GM18907 (cell line): Measurements from ENCODE around the gene LRIT1.
A peak's percentile ranks its signal among the peaks of the same experiment; 100 is the strongest.

Experiments used
- ATAC-seq: cut with Tn5 transposase; IDR thresholded peaks from one replicate; pipeline ENCODE4 v1.9.1; 2021; ENCODE audit warnings: mild to moderate bottlenecking, moderate library complexity; ENCODE audit not compliant: unreplicated experiment

Gene LRIT1

DNA sequence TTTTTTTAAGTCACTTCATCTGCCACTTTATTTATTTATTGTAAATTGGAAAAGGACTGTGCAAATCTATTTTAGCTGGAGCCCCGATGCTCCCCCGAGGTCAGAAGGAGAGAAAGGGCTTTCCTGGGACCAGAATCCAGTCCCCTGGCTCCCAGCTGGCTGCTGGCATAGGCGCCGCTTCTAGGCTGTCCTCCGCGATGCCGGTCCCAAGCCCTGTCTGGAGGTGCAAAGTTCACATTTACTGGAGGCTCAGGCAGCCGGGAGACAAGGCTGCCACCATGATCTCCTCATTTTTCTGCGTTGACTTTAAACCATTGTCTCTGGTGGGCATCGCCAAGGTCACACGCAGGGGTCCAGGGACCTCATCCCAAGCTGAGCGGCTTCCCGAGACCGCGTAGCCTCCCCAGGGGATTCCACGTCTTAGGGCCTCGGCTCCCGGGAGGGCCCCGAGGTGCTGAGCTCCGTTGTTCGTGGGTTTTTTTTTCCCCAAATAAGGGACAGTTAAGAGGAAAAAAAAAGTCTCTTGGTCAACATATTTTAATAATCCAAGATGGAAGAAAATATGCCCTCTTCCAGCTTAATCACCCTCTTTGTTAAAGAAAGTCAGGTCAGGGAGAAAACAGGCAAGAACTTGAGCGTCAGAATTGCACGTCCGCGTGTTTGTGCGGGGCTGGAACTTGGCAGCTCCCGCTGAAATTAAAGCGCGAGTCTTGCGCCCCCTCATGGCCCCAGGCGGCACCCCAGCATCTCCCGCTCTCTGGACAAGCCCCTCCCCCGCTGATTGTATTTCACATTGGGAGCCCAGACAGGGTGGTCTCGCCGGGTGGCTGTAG lies 15.4 kb upstream of the LRIT1 start:
- peak; percentile 68 for ATAC-seq

- no peak for ATAC-seq
These were observed 13.5 kb upstream of the LRIT1 start for GRCh38 chr10:84254552-84255478.

DNA sequence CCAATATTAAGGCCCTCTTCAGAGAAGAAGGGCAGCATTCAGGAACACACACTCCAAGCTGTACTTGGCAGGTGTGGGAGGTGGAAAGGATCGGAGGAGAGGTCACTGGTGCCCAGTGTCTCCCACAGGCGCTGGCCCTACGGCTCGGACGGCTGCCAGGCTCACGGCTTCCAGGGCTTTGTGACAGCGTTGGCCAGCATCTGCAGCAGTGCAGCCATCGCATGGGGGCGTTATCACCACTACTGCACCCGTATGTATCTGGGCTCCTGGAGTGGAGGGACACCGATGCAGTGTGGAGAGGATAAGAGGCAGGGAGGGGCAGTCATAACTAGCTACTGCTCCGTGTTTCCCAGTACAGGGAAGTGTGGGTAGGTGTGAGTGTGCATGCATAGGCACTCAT lies 7.4 kb upstream of the LRIT1 start:
- no peak for ATAC-seq

DNA sequence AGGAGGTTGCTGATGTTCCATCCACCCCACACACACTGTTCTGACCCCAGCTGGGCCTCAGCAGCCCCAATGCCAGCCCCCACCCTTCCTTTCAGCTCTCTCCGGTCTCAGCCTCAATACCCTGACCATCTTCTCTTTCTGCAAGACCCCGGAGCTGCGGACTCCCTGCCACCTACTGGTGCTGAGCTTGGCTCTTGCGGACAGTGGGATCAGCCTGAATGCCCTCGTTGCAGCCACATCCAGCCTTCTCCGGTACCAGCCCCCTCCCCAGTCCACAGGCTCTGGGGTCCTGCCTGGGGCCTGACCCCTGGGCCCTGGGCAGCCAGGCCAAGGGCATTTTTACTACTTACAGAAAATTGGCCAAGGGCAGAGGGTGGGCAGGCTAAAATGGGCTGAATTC lies 6.2 kb upstream of the LRIT1 start:
- no peak for ATAC-seq

DNA sequence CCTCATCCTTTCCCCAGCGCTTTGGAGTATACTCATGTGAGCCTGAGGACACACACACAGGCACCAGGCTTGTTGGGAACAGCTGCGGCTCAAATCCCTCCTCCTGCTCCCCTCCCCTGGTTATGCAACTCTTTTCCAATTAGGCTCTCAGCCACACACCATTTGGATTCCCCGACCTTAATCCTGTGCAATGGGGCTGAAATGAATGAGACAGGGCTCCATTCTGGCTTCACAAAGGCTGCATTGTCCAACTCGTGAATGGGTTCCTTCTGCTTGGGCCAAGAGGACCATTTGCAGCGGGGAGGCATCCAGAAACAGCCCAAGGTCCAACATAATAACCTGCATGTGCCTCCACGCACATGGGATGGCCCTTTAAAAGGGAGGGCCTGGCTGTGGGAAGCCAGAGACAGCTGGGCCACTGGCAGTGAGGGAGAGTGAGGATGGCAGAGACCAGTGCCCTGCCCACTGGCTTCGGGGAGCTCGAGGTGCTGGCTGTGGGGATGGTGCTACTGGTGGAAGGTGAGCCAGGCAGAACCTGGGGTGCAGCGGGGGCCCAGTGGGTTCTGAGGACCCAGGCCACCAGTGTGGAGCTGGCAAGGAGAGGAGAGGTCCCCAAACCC lies 3.4 kb upstream of the LRIT1 start, which contains the start of gene RGR:
Gene RGR (plus strand): TSS at position 403 of the 620 bp plus-strand sequence. CDS start 38 bp downstream, at position 441.
- ATAC-seq, result no peak

- ATAC-seq, result no peak
These were observed 2.4 kb upstream of the LRIT1 start for GRCh38 chr10:84243759-84244158.

DNA sequence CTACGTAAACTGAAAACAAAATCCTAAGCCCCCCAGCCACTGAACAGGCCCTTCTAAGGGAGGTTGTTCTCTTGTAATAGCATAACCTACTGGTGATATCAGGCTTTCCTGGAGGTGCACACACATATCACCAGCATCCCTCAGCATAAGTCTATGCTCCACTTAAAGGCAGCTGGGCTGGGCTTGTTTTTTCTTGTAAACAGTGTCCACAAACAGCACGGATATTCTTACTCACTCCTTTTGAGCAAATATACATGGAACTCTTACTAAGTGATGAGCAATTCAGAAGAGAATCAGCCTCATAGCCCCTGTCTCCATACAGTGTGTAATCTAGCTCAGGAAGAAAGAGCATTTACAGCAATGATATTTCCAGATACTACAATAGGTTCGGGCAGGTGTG lies 2.4 kb downstream of the LRIT1 start:
- no peak for ATAC-seq

GRCh38 chr10:84237199-84238051 lies 3.9 kb downstream of the LRIT1 start:
- ATAC-seq, result no peak

- ATAC-seq, result no peak
These were observed 4.5 kb downstream of the LRIT1 start for GRCh38 chr10:84236807-84237198.

- no peak for ATAC-seq
These were observed 6.2 kb downstream of the LRIT1 start for GRCh38 chr10:84235096-84235495.

GRCh38 chr10:84234479-84234878 lies 6.9 kb downstream of the LRIT1 start:
- ATAC-seq, result no peak

DNA sequence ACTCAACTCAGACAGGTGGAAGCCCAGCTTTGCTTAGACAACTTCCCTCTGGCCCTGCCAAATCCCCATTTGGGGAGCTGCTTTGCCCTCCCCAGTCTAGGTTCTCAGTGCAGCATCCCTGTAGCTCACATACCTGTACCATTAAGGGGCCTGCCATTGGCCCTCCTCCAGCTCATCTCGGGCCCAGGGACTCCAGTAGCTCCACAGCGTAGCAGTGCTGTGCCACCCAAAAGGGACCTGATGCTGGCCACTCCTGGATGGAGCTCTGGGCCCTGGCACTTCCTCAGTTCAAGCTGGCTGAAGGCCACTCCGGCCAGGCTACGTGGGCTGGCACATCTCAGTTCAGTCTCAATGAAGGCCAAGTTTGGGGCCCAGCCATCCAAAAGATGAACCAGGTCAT lies 7.4 kb downstream of the LRIT1 start:
- ATAC-seq, result no peak

DNA sequence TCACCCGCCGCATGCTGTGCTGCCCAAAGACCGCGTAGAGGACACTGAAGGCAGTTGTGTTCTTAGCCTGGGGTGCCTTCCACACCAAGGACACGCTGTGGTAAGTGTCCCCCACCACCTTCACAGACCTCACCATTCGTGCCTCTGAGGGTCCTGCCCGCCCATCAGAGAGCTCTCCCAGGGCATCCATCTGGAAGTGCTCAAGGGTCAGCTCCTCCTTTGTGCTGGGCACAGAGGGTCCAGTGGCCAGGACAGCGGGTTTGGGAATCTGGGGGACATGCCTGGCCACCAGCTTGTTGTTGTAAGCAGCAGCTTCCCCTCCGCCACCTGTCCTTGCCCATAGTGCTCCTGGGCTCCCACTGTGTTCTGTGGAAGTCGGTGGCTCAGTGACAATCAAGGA lies 9.0 kb downstream of the LRIT1 start:
- no peak for ATAC-seq

DNA sequence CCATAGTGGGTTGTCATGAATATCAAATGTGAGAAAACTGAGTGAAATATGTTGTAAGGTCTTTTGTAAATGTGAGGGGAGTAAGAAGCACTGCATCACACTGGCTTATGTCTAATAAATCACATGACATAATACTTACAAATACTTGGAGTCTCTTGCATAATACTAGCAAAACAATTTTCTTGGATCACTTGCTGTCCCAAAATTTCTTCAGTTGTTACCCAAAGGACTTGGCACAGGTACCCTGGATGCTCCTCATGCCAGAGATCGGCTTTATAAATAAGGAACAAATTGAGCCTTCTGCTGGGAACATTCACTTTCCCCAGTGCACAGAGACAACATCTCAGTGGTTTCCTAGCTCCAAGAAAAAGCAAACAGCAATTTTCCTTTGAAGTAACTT lies 11.0 kb downstream of the LRIT1 start:
- ATAC-seq, result no peak

DNA sequence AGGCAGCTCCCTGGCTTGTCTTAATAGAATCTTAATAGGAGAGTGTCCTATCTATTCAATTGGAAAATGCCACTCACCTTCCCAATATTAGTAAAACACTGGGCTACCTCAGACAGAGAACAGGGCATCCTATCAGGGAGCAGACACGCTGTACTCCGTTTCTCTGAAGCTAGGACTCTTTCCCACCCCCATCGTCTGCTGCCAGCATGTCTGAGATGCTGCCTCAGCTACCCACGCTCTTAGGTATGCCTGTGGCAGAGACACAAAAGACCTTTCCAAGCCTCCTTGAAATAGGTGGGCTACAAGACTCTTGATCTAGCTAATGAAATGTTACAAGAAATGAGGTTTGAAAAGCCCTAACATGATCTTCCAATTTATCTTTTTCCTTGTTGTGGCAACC lies 13.5 kb downstream of the LRIT1 start:
- ATAC-seq, result no peak

GRCh38 chr10:84226616-84227015 lies 14.7 kb downstream of the LRIT1 start:
- no peak for ATAC-seq

DNA sequence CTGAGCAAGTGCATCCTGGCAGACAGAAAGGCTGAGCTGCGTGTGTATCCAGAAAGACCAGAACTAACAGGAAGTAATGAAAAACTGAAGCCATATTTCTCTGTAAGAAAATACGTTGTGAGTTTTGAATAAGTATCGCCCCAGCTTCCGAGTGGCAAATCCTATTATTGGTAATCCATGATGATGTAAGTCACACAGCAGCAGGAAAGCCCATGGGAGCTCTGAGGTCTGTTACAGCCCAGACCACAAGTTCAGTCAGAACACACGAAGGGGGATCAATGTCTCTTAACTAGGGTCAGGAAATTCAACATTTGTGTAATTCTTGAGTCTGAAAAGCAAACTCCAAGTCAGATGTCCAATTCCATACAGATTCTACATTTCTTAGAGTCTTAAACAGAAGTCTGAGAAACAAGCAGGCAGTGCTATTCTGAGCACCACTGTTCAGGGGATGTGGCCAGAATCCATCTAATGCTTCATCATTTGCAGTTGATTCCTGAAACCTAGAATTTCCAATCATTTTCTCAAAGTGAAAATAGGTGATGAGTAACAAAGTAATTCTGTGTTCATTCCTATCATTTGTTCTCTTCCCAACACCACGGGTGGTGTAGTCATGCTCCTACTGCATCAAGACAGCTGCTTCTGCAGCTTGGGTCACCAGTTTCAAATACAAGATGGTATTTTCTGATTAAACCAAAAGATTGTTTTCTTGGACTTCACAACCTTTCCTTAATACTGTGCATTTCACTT lies 15.7 kb downstream of the LRIT1 start, which contains the start of gene LRIT2:
Gene LRIT2 (minus strand): TSS at position 118 of the 747 bp plus-strand sequence. CDS start 24 bp downstream, at position 94.
- ATAC-seq, result no peak

DNA sequence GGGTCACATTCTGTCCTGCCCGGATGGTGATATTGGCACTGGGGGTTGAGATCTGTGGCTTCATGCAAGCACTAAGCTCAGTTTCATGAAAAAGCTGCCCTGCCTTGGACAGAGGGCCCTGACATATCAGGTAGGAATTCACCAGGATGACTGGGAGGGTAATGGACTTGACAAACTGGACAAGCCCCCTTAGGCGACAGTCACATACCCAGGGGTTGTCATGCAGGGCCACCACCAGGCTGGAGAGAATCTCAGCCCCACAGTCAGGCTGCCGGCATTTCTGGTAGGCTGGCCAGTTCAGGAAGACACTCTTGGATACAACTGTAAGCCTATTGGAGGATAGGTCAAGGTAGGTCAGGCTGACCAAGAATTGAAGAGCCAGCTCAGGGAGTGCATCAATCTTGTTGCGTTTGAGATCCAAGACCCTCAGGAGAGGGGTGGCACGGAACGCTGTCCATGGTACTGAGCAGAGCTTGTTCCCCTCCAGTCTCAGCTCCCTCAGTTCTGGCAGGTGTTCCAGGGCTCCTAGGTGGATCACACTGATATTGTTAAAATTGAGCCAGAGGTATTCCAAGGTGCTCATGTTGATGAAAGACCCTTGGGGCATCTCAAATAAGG lies 16.8 kb downstream of the LRIT1 start:
- no peak for ATAC-seq

GRCh38 chr10:84221916-84222315 lies 19.4 kb downstream of the LRIT1 start:
- ATAC-seq, result no peak
